Right lobe of liver (tissue), 4 donors: ENCODE data around the gene ITCH.

Experiments
- POLR2A ChIP-seq: fragments of 450-650 bp; IDR thresholded peaks from one replicate; pipeline ENCODE4 v1.6.1; 2017; ENCODE audit warnings: antibody characterized with exemption, mild to moderate bottlenecking
- TF ChIP-seq, protein P1 (sequence below), 4 donors: fragments of 200-600 bp in 3 of 4; fragments of 450-650 bp in 1 of 4; IDR thresholded peaks; one replicate each; pipeline versions ENCODE4 v1.5.1 to v1.8.0; 2016 to 2022; ENCODE audit warnings: antibody characterized with exemption in 4 of 4, mild to moderate bottlenecking in 2 of 4
- donor health status: DM: no; HTN: no; CAD: no.
- donor health status: DM: no; HTN: no; CAD: no.
- donor health status: DM: no; HTN: yes; CAD: no.

GRCh38 chr20:34324541-34324940 lies 38.5 kb upstream of the ITCH start:
- TF ChIP-seq, protein P1, sequence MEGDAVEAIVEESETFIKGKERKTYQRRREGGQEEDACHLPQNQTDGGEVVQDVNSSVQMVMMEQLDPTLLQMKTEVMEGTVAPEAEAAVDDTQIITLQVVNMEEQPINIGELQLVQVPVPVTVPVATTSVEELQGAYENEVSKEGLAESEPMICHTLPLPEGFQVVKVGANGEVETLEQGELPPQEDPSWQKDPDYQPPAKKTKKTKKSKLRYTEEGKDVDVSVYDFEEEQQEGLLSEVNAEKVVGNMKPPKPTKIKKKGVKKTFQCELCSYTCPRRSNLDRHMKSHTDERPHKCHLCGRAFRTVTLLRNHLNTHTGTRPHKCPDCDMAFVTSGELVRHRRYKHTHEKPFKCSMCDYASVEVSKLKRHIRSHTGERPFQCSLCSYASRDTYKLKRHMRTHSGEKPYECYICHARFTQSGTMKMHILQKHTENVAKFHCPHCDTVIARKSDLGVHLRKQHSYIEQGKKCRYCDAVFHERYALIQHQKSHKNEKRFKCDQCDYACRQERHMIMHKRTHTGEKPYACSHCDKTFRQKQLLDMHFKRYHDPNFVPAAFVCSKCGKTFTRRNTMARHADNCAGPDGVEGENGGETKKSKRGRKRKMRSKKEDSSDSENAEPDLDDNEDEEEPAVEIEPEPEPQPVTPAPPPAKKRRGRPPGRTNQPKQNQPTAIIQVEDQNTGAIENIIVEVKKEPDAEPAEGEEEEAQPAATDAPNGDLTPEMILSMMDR (IDR thresholded peaks at IDR 0.05): no peak
- no peak for TF ChIP-seq POLR2A
